Measurements from ENCODE around the gene HSPA1B. TPM values are rescaled to one million over a fixed set of nuclear protein-coding genes. Genes with fewer than 3 reads are reported as not detected.

The HSPA1B gene
- 58.4 and 136 TPM in 2 replicates for total RNA-seq

DNA sequence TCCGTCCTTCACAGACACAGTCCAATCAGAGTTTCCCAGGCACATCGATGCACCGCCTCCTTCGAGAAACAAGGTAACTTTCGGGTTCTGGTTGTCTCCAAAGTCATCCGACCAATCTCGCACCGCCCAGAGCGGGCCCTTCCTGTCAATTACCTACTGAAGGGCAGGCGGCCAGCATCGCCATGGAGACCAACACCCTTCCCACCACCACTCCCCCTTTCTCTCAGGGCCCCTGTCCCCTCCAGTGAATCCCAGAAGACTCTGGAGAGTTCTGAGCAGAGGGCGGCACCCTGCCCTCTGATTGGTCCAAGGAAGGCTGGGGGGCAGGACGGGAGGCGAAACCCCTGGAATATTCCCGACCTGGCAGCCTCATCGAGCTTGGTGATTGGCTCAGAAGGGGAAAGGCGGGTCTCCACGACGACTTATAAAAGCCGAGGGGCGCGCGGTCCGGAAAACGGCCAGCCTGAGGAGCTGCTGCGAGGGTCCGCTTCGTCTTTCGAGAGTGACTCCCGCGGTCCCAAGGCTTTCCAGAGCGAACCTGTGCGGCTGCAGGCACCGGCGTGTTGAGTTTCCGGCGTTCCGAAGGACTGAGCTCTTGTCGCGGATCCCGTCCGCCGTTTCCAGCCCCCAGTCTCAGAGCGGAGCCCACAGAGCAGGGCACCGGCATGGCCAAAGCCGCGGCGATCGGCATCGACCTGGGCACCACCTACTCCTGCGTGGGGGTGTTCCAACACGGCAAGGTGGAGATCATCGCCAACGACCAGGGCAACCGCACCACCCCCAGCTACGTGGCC, at the start of gene HSPA1B:
Gene HSPA1B (plus strand): TSS at position 453 of the 794 bp plus-strand sequence. CDS start 213 bp downstream, at position 666.
- TF ChIP-seq, protein P1, sequence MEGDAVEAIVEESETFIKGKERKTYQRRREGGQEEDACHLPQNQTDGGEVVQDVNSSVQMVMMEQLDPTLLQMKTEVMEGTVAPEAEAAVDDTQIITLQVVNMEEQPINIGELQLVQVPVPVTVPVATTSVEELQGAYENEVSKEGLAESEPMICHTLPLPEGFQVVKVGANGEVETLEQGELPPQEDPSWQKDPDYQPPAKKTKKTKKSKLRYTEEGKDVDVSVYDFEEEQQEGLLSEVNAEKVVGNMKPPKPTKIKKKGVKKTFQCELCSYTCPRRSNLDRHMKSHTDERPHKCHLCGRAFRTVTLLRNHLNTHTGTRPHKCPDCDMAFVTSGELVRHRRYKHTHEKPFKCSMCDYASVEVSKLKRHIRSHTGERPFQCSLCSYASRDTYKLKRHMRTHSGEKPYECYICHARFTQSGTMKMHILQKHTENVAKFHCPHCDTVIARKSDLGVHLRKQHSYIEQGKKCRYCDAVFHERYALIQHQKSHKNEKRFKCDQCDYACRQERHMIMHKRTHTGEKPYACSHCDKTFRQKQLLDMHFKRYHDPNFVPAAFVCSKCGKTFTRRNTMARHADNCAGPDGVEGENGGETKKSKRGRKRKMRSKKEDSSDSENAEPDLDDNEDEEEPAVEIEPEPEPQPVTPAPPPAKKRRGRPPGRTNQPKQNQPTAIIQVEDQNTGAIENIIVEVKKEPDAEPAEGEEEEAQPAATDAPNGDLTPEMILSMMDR (conservative IDR thresholded peaks at IDR 0.05; ENCODE audit: low read depth, low read length), result no peak
- peak; percentile 98 for DNase-seq (ENCODE audit: low read depth)

DNA sequence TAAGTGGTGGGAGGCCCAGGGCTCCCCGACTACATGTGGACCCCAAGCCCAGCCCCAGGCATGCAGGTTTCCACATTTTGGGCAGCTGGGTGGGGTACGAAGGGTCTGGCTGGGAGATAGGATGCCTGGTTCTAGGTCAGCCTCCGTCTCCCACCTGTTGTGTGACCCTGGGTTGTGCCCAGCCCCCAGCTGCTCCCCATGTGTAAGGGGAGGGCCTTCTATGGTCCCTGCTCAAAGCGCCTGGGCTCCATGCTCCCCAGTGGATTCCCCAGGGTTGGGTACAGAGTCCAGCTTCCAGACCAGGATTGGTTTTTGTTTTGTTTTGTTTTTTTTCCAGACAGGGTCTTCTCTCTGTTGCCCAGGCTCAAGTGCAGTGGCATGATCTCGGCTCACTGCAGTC, 49.3 kb upstream of the HSPA1B start:
- TF ChIP-seq, protein P1 (conservative IDR thresholded peaks at IDR 0.05; ENCODE audit: low read depth, low read length), result no peak
- no peak overlapping the region for H3K4me3 ChIP-seq (ENCODE audit: low read depth, low read length)
- DNase-seq (ENCODE audit: low read depth), result no peak

More for the DNA sequence above, at the start of gene HSPA1B:
- H3K4me3 ChIP-seq (ENCODE audit: low read depth, low read length), result peak within 1 kb of the TSS; percentile 74

DNA sequence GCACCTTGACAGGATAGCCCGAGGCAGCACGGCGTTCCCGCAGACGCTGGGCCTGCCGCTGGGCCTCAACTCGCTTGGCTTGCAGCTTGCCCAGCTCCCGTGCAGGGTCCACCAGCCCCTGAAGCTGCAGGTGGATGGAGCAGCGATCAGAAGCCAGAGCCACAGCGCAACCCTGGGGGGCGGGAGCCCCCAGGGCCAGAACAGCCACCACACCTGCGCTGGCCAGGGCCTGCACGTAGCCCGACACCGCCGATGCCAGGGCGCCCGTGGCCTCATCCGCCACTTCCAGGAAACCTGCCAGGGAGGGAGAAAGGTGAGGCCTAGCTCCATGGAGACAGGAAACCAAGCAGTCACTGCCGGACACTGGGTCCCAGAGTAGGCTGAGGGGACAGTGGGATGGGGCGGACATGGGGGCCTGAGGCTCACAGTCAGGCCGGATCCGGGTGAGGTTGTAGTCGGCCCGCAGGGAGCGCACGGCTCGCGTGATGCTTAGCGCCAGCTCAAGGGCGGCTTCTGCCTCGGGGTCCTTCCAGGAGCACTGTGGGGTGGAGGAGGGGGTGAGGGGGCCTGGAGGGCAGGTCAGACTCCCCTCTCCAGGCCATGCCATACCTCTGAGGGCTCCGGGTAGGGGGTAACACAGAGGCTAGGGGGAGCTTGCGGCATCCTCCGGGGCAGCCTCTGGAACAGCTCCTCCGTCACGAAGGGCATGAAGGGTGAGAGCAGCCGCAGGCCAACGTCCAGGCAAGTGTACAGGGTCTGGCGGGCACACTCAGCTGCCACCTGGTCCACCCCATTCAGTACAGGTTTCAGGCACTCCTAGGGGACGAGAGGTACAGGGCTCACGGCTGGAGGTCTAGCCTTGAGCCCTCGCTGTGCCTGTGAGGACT, 48.3 kb upstream of the HSPA1B start:
- TF ChIP-seq, protein P1 (conservative IDR thresholded peaks at IDR 0.05; ENCODE audit: low read depth, low read length), result no peak
- H3K4me3 ChIP-seq (ENCODE audit: low read depth, low read length), result no peak overlapping the region
- DNase-seq (ENCODE audit: low read depth), result no peak

DNA sequence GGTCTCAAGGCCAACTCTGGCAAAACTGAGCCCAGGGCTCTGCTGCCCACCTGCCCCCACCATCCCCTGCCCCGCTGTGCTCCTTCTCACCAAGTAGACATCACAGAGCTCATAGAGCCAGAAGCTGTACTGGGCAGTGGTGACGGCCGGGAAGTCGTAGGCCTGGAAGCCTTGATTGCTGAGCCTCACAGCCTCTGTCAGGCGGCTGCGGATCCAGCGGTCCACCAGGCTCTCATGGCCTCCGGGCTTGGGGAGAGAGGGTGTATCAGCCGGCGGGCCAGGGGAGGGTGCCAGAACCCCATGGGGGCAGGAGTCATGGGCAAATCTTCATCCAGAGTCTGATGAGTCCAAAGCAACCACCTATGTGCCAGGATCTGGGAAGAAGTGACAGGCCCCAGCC, 47.6 kb upstream of the HSPA1B start:
- H3K4me3 ChIP-seq (ENCODE audit: low read depth, low read length), result no peak overlapping the region
- TF ChIP-seq, protein P1 (conservative IDR thresholded peaks at IDR 0.05; ENCODE audit: low read depth, low read length), result no peak
- no peak for DNase-seq (ENCODE audit: low read depth)

DNA sequence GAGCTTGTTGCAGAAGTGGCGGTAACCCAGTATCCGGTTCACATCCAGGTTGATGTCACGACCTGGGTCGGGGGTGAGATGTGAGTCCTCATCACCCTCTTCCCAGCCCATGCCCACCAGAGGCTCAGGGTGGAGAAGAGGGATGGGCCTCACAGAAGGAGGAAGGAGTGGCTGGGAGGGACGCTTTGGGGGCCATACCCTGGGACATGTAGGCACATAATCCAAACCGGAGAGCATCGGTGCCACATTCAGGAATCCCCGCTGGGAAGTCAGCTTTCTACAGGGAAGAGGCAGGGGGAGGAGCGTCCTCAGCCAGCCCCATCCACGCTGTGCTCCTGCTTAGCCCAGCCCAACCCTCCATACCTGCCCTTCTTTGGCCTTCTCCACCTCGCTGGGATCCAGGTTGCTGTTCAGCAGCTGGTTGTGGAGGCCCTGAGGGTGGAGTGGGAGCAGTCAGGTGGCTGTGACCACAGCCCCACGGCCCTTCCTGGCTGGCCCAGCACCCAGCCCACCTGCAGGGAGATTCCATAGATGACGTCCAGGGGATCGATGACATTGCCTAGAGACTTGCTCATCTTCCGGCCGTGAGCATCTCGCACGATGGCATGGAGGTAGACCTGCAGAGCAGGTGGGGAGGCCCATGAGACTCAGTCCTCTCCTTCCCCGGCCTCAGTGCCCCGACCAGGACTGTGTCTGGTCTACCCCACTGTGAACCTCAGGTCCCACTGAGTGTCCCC, 46.9 kb upstream of the HSPA1B start:
- TF ChIP-seq, protein P1 (conservative IDR thresholded peaks at IDR 0.05; ENCODE audit: low read depth, low read length), result no peak
- no peak for DNase-seq (ENCODE audit: low read depth)
- no peak overlapping the region for H3K4me3 ChIP-seq (ENCODE audit: low read depth, low read length)

DNA sequence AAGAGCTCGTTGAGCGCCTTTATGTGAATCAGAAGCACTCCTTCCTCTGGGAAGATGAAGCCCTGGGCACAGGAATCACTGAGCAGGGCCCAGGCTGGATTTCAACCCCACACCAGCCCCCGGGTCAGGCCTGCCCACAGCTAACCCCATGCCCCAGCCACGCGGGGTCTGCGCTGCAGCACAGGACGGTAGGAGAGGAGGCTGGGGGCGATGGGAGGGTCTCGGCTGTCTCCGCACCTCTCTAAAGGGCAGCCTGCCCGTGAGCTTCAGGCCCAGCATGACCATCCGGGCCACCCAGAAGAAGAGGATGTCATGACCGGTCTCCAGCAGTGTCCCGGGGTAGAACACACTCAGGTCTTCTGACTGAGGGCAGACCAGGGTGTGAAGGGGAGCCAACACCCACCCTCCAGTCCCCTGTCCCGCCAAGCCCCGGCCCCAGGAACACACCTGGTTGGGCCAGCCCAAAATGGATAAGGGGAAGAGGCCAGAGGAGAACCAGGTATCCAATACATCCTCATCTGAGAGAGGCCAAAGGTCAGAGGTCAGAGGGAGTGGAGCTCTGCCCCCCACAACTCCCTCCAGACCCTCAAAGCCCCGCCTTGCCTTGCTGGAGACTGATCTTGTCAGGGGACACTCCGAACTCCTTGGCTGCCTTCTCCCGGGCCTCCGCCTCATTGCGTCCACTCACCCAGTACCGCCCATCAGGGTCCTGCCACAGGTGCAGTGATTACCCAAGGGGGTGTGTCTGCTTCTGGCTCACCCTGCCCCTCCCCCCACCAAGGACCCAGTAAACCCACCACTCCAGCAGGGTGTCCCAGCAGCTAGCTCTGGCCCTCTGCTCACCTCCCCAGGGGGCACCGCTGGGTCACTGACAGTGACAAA, 46.1 kb upstream of the HSPA1B start:
- TF ChIP-seq, protein P1 (conservative IDR thresholded peaks at IDR 0.05; ENCODE audit: low read depth, low read length), result no peak
- H3K4me3 ChIP-seq (ENCODE audit: low read depth, low read length), result no peak overlapping the region

More for the DNA sequence above, 46.1 kb upstream of the HSPA1B start:
- DNase-seq (ENCODE audit: low read depth), result no peak

Data from epithelial cell of proximal tubule (primary cell).